Measurements from ENCODE around the gene RNF144B. TPM values are rescaled to one million over a fixed set of nuclear protein-coding genes. Genes with fewer than 3 reads are reported as not detected.

RNF144B gene
- total RNA-seq, 4 donors from 2014 or later: 7.6 to 19.0 (median 12.5) TPM

- Histone ChIP-seq H3K4me1 (peaks cover 0 to 16% (median 3%) of the 10 kb centered on the region in 3 donors), H3K36me3 (no peaks in the 10 kb centered on the region), H3K9me3 (no peaks in the 10 kb centered on the region), H3K27me3 (no peaks in the 10 kb centered on the region), H3K27ac (no peak overlapping the region), H3K4me3 (no peak overlapping the region)
- DNase-seq: no peak
- WGBS, 2 donors: 51 to 78% methylated on average over 2 of the region's 2 CpGs
- intact Hi-C loops (cut with DNase I): no loop called here
- TF ChIP-seq CTCF (IDR thresholded peaks at IDR 0.05): no peak
- TF ChIP-seq POLR2A (IDR thresholded peaks at IDR 0.05): no peak
These were observed 86.6 kb downstream of the RNF144B start for GRCh38 chr6:18473755-18474154.

- H3K27me3 ChIP-seq: no peaks in the 10 kb centered on the region
- peak overlapping the region in 1 of 4 donors; percentile 19 for H3K27ac ChIP-seq
- 37 to 55% methylated on average over 2 of the region's 2 CpGs for WGBS, 2 donors
- peaks cover 0 to 16% (median 3%) of the 10 kb centered on the region in 3 donors for H3K4me1 ChIP-seq
- H3K4me3 ChIP-seq: no peak overlapping the region
- no peaks in the 10 kb centered on the region for H3K9me3 ChIP-seq
- TF ChIP-seq CTCF (IDR thresholded peaks at IDR 0.05) (no peak), POLR2A (IDR thresholded peaks at IDR 0.05) (no peak)
- intact Hi-C loops (cut with DNase I): no loop called here
- no peak for DNase-seq
- H3K36me3 ChIP-seq: no peaks in the 10 kb centered on the region
These were observed 90.3 kb downstream of the RNF144B start for GRCh38 chr6:18477301-18477941.

- Histone ChIP-seq H3K4me1 (peaks cover 0 to 16% (median 3%) of the 10 kb centered on the region in 3 donors), H3K4me3 (no peak overlapping the region), H3K27me3 (no peaks in the 10 kb centered on the region), H3K9me3 (no peaks in the 10 kb centered on the region), H3K36me3 (no peaks in the 10 kb centered on the region), H3K27ac (no peak overlapping the region)
- no peak for DNase-seq
- WGBS, 2 donors: 57 to 64% methylated on average over 1 of the region's 1 CpG
- no peak for TF ChIP-seq POLR2A (IDR thresholded peaks at IDR 0.05)
- TF ChIP-seq CTCF (IDR thresholded peaks at IDR 0.05): no peak
- intact Hi-C loops (cut with DNase I): no loop called here
These were observed 91.5 kb downstream of the RNF144B start for GRCh38 chr6:18478610-18479009.

- intact Hi-C loops (cut with DNase I): no loop called here
- Histone ChIP-seq H3K4me1 (peaks cover 0 to 12% (median 3%) of the 10 kb centered on the region in 3 donors), H3K27ac (no peak overlapping the region), H3K36me3 (no peaks in the 10 kb centered on the region), H3K4me3 (no peak overlapping the region), H3K9me3 (no peaks in the 10 kb centered on the region), H3K27me3 (no peaks in the 10 kb centered on the region)
- DNase-seq: no peak
- no peak for TF ChIP-seq CTCF (IDR thresholded peaks at IDR 0.05)
- TF ChIP-seq POLR2A (IDR thresholded peaks at IDR 0.05): no peak
- WGBS, 2 donors: 80 to 84% methylated on average over 3 of the region's 3 CpGs
These were observed 94.7 kb downstream of the RNF144B start for GRCh38 chr6:18481870-18482269.

- peaks cover 3 to 34% (median 8%) of the 10 kb centered on the region in 3 donors for H3K4me1 ChIP-seq
- no peak overlapping the region for H3K27ac ChIP-seq
- intact Hi-C loops (cut with DNase I): no loop called here
- DNase-seq: no peak
- WGBS, 2 donors: 54 to 73% methylated on average over 2 of the region's 3 CpGs
- no peak overlapping the region for H3K4me3 ChIP-seq
- H3K9me3 ChIP-seq: no peaks in the 10 kb centered on the region
- no peaks in the 10 kb centered on the region for H3K36me3 ChIP-seq
- no peaks in the 10 kb centered on the region for H3K27me3 ChIP-seq
- no peak for TF ChIP-seq CTCF (IDR thresholded peaks at IDR 0.05)
- no peak for TF ChIP-seq POLR2A (IDR thresholded peaks at IDR 0.05)
These were observed 98.7 kb downstream of the RNF144B start for GRCh38 chr6:18485660-18486435.
